HG02870 (cell line): Measurements from ENCODE around the gene COL15A1.

Experiments used
- ATAC-seq: cut with Tn5 transposase; IDR thresholded peaks from one replicate; pipeline ENCODE4 v1.9.1; 2021; ENCODE audit warnings: mild to moderate bottlenecking, moderate library complexity; ENCODE audit not compliant: unreplicated experiment

Gene COL15A1

DNA sequence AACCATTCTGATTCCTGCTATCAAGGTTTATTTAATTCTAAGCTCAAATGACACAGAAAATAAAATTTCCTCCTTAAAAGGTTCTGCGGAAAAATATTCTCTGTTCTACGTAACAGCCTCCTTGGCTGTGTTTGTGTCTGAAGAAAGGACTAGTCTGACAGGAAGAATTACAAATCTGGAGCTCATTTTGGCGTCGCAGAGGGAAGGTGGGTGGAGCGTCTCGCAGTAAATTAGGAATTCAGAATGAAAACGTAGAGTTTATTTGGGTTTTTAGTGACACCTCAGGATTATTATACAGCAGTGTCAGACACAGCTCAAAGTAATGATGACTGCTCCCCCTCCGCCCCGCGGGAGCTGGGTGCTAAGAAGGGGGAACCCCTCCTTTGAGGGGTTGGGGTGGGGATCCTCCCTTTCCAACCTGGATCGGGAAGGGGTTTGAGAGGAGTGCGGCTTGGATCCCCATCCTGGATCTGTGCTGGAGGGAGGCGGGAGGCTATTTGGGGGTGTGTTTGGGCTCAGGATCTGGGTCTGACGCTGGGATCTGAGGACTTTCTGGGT is 160.3 kb downstream of the COL15A1 start:
- ATAC-seq, result no peak

DNA sequence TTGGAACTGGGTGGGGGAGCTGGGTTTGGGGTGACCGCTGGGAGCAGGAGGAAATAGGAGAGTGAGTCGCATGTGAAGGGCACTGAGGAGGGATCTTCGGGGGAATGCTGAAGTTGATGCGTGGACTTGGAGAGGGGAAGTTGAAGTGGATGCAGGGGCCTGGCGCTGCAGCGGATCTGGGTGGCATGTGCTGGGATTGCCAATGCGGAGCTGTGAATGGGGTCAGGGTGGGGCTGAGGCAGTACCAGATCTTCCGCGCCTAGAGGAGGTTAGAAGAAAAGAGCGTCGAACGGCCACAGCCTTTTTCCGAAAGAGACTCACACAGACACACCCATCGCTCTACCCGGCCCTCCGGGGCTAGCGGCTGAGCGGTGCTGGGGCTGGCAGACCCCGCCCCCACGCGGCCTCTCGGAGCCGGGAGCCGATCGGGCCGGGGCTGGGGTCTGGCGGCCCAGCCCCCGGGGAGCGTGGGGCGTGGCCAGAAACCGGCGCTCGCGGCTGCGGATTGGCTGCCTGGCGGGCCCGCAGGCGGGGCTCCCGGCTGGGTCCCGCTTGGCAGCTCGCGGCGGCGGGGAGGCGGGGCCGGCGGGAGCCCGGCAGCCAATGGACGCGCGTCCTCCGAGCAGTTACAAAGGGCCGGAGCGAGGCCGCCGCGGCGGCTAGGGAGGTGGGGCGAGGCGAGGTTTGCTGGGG is 160.9 kb downstream of the COL15A1 start, which contains the start of gene TGFBR1:
TGFBR1 (plus strand) TSS at position 655 of the 693 bp plus-strand sequence. CDS start 93 bp downstream, outside the sequence.
- peak; percentile 89 for ATAC-seq

DNA sequence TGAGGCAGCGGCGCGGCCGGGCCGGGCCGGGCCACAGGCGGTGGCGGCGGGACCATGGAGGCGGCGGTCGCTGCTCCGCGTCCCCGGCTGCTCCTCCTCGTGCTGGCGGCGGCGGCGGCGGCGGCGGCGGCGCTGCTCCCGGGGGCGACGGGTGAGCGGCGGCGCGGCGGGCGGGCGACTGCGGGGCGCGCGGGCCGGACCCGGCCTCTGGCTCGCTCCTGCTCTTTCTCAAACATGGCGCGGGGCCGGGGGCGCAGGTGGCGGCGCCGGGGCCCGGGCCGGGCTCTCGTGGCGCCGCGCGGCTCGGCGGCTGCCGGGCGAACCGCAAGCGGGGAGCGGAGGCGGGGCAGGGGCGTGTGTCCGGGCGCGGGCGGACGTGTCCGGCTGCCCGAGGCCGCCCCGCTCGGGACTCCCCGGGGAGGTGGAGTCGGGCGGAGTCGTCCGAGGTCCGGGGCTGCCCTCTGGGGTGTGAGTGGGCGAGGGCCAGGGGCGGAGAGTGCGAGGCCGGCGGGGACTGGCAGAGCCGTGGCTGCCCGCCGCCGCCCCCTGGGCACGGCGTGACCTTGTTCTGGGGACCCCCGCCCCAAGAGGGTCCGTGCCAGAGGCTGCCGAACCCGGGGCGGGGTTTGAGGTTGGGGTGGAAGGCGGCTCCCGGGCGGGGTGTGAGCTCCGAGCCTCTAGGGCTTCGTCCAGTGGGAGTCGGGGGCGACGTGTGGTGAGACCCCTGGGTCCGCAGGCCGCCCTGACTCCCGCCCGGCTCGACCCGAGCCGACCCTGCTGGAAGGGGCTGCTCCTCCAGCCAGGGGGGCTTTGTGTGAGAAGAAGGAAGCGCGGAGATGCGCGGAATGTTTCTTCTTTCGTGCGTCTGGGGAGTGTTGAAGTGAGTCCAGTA is 161.7 kb downstream of the COL15A1 start:
- peak; percentile 43 for ATAC-seq

DNA sequence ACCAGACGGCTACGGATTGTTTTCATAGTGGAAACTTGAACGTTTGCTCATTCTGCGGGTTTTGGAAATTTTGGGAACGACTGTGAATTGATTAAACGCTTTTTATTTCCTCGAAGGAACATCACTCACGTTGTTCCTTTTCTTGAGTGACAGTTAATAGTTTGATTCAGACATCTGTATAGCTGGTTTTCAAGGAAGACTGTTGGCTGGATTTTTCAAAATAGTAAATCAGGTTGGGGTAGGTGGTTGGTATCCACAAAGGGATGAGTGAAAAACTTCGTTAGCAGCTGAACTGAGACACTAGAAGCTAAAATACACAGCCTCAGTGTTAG is 162.3 kb downstream of the COL15A1 start:
- no peak for ATAC-seq

DNA sequence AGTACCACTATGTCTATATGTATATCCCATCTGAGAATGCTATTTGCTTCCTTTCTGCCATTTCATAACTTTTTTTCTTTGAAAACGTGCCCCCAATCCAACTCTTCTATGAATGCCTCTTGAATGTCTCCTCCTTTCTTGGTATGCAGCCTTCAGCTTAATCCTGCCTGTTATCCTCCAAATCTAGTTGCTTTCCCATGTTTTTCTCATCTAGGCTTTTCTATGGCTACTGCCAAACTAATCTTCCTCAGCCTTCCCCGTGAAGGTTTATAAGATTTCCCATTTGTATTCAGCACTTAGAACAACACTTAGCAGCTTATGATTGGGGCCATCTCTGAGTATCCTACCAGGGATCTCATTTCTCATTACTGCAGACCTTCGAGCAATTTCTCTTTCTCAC is 163.7 kb downstream of the COL15A1 start:
- no peak for ATAC-seq

DNA sequence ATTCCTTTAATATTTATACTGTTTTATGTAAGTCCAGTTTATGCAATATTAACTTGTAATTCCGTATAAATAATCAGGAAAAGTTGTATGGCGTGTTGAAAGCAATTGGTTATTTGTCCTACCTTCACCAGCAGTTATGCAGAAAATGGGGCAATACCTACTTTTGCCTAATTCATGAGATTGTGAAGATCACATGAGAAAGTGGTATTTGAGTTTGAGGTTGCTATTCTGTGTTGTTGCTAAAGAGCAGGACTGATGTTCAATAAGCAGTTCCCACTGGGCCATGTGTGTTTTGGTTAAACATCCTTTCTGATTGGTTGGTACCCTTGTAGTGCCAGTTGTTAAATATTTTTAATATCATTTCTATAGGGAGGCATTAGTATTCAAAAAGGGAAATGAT is 164.4 kb downstream of the COL15A1 start:
- ATAC-seq, result no peak

DNA sequence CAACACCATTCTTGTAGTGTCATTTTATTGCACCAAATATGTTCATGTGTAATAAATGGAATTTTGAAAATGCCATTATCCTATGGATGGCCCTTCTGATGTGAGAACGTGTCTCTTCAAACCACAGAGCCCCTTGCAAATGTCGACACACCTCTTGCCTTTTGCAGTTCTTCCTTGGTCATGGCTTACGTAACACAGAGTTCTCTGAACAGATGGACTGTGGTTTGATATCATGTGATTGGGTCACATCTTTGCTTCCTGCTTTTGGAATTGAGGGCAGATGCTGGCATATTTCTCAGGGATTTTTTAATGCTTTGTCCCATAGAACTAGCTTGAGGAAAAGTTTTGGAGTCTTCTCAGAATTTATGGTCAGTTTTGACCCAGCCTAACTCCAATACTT is 165.8 kb downstream of the COL15A1 start:
- ATAC-seq, result no peak

DNA sequence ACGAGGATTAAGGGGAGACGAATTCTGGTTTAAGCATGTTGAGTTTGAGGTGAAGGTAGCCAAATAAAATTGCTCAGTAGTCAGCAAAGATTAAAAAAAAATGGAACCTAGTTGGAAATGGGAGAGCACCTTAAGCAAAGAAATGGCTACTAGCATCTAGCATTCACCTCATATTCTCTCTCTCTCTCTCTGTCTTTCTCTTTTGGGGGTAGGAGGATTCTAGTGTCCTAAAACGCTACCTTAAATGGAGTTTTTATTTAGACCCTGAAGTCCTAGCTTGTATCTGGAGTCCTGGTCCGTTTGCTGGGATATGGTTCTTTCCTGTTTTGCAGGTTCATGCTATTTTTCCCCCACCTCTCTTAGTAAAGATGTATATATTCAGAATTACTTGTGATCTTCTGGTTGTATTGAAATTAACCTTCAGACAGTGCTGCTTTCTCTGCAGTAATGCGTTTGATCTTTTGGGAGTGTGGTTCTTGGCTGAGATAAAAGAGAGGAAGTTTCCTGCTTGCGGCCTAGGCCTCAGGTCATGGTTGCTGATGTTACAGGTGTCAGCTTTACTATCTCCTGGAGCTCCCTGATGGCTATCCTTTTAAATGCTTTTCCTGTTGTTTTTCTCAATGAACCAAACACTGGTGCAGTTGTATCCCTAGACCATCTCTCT is 169.2 kb downstream of the COL15A1 start:
- no peak for ATAC-seq

DNA sequence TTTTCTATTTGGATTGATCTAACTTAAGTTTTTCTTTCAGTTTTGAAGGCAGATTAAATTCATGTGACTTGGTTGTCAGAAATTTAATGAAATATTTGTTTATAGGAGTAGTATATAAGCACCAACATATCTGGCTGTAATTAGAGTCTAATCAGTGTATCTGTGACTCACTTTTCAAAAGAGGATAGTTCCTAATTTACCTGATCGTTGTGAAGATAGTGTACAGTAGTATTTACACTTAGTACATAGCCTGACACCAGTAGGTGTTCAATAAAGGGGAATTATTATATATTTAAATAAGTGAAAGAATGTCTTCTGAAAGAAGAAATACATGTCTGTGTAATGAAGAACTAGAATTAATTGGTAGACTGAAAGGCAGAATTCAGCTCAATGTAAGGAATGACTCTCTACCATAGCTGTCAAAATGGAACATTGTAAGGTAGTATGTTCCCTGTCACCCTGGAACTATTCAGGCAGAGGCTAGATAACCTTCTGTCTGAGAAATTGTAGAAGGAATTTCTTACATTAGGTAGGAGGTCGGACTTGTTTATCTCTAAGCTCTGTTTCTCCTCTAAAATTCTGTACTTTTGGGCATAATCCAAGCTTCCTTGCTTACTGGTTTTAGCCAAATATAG is 169.8 kb downstream of the COL15A1 start:
- ATAC-seq, result no peak

DNA sequence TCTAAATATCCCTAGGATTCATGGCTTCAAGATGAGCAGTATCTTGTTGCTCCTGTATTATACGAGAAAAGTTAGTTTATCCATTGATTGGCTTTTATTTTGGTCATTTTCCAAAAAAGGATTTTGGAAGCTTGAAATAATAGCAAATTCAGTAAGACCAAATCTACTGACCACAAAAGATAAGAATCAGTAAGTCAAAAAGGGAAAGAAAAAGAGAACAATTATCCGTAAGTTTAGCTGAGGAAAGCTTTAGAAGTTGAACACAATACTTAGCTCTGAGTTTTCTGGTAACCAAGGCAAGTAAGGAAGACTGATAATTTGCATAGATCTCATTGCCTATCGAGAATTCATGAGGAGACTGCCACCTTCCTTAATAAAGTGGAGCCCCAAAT is 170.3 kb downstream of the COL15A1 start:
- no peak for ATAC-seq

DNA sequence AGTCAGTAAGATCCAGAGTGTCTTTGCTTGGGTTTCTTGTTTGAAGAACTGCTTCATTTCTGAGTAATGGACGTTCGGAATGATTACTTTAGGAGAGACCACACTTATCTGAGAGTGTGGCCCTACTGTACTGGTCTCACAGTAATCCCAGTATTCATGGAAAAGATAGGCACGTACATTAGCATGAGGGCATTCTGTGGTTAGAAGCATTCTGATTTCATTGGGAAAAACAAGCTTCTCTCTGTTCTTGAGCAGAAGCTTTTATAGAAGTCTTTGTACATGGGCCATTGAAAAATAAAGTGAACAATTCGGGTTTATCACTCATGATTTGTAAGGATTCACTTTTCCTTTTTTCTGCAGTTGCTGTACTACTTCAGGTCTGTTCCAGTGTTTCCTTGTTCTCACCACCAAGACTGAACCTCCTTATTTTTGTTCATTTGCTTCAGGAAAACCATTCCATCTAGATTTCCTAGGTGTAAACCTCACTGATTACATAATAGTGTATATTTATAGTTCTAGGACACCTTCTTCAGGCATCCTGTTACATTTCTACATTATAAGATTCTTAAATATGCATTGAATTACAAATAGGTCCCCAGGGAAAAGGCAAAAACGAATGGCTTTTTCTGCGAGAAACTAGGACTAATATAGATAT is 171.3 kb downstream of the COL15A1 start:
- ATAC-seq, result no peak

DNA sequence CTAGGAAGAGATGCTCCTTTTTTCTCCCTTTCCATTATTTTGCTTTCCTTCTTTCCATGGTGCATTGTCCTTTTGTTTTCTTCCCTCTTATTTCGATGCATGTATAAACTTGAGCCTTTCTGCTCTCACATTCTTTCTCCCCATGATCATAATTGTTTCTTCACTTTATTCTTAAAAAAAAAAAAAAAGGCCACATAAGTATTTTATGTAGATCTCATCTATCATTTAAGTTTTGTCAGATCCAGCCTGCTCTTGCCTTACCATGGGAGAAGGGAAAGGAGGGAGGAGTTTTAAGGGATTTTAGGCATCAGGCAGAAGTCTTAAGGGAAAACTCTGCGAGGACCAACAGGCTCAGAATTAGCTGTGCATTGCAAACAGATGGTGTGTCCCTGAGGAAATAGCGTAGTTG is 172.3 kb downstream of the COL15A1 start:
- no peak for ATAC-seq

DNA sequence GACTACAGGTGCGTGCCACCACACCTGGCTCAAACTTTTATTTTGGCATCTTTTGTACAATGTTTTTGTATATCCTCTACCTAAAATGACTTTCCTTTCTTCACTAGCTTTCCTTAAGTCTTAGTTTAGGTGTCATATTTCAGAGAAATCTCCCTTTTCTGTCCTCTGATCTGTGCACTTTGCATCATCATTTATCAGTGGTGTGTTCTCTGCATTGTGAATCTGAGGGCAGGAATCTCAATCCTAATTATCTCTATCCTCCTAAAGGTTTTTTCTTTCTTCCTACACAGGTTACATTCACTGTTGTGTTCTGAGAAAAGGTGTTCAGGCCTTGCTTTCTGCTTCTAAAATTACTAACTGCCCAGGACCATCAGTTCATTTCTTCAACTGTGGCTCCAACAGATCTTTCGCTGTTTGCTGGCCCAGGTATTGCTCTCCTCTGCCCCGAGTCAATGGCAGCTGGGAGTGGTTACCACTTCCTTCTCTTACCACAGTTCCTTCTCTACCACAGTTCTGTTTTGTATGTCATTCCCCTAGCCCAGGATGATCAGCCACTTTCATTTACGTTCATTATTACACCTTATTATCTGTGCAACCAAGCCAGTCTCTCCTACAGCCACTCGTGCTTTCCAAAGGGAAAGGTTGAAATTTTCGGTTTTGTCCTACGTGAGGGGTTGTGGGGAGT is 175.2 kb downstream of the COL15A1 start:
- peak; percentile 97 for ATAC-seq

DNA sequence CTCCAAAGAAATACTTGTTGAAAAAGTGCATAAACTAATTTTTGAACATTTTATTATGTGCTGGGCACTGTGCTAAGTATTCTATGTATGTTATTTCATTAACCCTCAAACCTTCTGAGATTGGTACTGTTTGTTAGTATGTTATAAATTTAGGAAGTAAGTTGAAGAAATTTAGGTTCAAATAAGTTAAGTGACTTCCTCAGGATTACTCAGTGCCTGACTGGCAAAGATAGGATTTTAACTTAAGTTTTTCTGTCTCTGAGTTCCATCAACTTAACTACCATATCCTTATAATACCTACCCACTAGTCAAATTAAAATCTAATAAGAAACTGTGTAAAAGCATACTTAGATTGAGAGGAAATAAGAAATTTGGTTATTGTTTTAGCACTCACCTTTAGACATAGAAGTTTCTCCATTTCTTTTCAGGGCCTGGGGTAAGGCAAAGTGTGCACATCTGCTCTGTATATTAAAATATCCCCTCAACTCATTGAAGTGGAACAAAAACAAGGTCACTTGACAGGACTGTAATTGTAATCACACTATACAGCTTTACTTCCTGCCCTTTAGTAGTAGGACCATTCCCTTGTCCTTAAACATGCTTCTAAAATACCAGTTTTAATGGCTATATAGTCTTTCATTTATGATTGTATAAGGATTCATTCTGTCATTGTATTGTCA is 176.4 kb downstream of the COL15A1 start:
- no peak for ATAC-seq
